NCI-H146 treated with DMSO at 0.1 percent for 48 hours (cell line): ENCODE measurements around the gene ZNF277.

Experiments used
- DNase-seq: peaks from one replicate; lab custom pipeline; 2025; ENCODE audit not compliant: unreplicated experiment; lab: John Stamatoyannopoulos, UW

Gene ZNF277

GRCh38 chr7:112385516-112385915 lies 179.0 kb downstream of the ZNF277 start:
- DNase-seq, result no peak

DNA sequence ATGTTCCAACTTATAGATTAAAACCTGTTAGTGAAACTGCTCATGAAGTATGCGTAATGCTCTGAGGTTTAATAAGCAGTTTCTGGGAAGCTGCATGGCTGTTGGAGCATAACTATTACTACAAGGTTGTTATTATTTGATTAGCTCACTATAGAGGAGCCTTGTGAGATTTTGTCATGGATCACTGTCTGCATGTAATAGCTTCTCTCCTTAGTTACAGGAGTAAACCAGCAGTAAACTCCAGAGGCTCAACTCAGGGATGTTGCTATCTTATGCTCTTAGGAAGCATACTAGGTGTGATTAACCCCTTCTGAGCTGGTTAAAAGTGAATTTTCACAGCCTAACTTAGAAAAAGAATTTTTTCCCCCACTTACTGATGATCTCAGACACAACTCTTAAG lies 180.1 kb downstream of the ZNF277 start:
- DNase-seq, result no peak

- DNase-seq, result peak; percentile 5
Observed at GRCh38 chr7:112390167-112390566, 183.7 kb downstream of the ZNF277 start.

GRCh38 chr7:112391079-112391821 lies 184.8 kb downstream of the ZNF277 start:
- peak; percentile 59 for DNase-seq

DNA sequence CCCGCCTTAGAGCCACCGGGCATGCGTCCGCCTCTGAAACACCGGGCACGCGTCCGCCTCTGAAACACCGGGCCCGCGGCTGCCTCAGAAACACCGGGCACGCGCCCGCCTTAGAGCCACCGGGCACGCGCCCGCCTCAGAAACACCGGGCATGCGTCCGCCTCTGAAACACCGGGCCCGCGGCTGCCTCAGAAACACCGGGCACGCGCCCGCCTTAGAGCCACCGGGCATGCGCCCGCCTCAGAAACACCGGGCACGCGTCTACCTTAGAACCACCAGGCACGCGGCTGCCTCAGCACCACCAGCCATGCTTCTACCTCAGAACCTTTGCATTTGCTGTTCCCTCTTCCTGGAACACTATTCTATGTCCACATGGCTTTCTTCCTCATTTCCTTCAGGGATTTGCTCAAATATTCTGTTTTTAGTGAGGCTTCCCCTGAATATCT lies 185.4 kb downstream of the ZNF277 start:
- DNase-seq, result peak; percentile 26
